Caco-2 (cell line): ENCODE data around the gene LRIG1. TPM values are rescaled to one million over a fixed set of nuclear protein-coding genes. Genes with fewer than 3 reads are reported as not detected.

Experiments used
- BruUV-seq: library from RNA; stranded (reverse); fragments of 400-500 nt; replicated peaks from 2 replicates; lab custom pipeline; 2021; lab: Mats Ljungman, UMichigan
- CTCF ChIA-PET: fragments of 300-600 bp; sonication (Branson Sonifier 250); formaldehyde crosslinking; loops from one replicate; lab custom pipeline; 2022; ENCODE audit warnings: antibody characterized with exemption; lab: Charles Lee
- POLR2A ChIA-PET: fragments of 300-600 bp; sonication (Branson Sonifier 250); formaldehyde crosslinking; loops from one replicate; lab custom pipeline; 2022; ENCODE audit warnings: antibody characterized with exemption; lab: Charles Lee
- DNase-seq, 2 experiments: peaks; one replicate each; pipeline versions ENCODE4 v3.0.0 to v3.0.0-alpha.2; 2020 to 2022
- H3K27me3 ChIP-seq: replicated peaks from 2 replicates; pipeline ENCODE4 v1.6.0; 2011; ENCODE audit warnings: low read length; ENCODE audit not compliant: control insufficient read depth, insufficient read depth
- H3K36me3 ChIP-seq: 2 replicates; pipeline ENCODE4 v1.5.1; 2011; ENCODE audit warnings: low read length; ENCODE audit not compliant: control insufficient read depth, insufficient read depth
- H3K4me1 ChIP-seq: fragments of 250-450 bp; sonication (Bioruptor Pico); 2 replicates; pipeline ENCODE4 v1.5.1; 2020; ENCODE audit warnings: mild to moderate bottlenecking
- H3K4me3 ChIP-seq: 2 replicates; pipeline ENCODE4 v1.5.1; 2011; ENCODE audit warnings: low read depth, mild to moderate bottlenecking, control low read depth, low read length
- H3K9me3 ChIP-seq: fragments of 250-450 bp; sonication (Bioruptor Pico); 2 replicates; pipeline ENCODE4 v1.5.1; 2020; ENCODE audit warnings: mild to moderate bottlenecking, moderate library complexity
- H3K27ac Mint-ChIP-seq: one replicate; pipeline ENCODE4 v1.8.0; 2022; ENCODE audit warnings: mixed read lengths; ENCODE audit not compliant: unreplicated experiment
- H3K27me3 Mint-ChIP-seq: one replicate; pipeline ENCODE4 v1.8.0; 2022; ENCODE audit warnings: mixed read lengths; ENCODE audit not compliant: insufficient read depth, unreplicated experiment
- H3K36me3 Mint-ChIP-seq: one replicate; pipeline ENCODE4 v1.8.0; 2022; ENCODE audit warnings: mild to moderate bottlenecking, mixed read lengths; ENCODE audit not compliant: insufficient read depth, unreplicated experiment
- H3K4me1 Mint-ChIP-seq: one replicate; pipeline ENCODE4 v1.8.0; 2022; ENCODE audit warnings: low read depth, mixed read lengths; ENCODE audit not compliant: unreplicated experiment
- H3K4me3 Mint-ChIP-seq: one replicate; pipeline ENCODE4 v1.8.0; 2022; ENCODE audit warnings: mild to moderate bottlenecking, moderate library complexity, mixed read lengths; ENCODE audit not compliant: unreplicated experiment
- H3K9me3 Mint-ChIP-seq: one replicate; pipeline ENCODE4 v1.8.0; 2022; ENCODE audit warnings: mixed read lengths; ENCODE audit not compliant: unreplicated experiment
- intact Hi-C: fragments of 100-400 bp; cut with micrococcal nuclease; formaldehyde crosslinking; loops from one replicate; pipeline ENCODE4 v1.10.0; 2022; ENCODE audit not compliant: unreplicated experiment
- total RNA-seq: library from RNA; stranded (reverse); gene quantifications from 2 replicates; pipeline ENCODE4 v1.2.3, GENCODE V29; 2022
- TF ChIP-seq, protein P1 (sequence below), 2 experiments: fragments of 200-600 bp in 1 of 2; IDR thresholded peaks; 1 replicate in 1 of 2; 2 replicates in 1 of 2; pipeline versions ENCODE4 v1.5.1 to v1.8.0; 2011 to 2022; ENCODE audit warnings: antibody characterized with exemption in 1 of 2, control low read depth in 1 of 2, inconsistent platforms in 1 of 2, low read depth in 1 of 2, low read length in 1 of 2, mild to moderate bottlenecking in 1 of 2, moderate library complexity in 1 of 2; ENCODE audit not compliant: insufficient read depth in 1 of 2, severe bottlenecking in 1 of 2, unreplicated experiment in 1 of 2

Gene LRIG1
- total RNA-seq, 1 experiment from 2014 or later, result 43.4 TPM

DNA sequence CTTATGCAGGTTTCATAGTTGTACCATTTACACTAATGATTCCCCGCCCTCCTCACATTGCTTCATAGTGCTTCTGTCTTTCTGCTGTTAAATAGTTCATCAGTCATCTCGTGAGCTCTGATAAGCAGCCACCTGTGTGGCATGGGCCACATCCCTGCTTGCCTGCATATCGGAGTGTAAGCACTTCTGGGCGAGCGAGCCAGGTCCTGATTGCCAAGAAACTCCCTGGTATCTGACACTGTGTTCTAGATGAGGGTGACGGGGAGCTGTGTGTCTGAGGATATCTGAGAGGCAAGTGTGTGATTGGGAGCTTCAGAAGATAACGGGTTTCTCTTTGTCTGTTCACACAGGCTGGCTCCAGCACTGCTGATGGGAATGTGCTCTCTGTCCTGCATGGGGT, 130.6 kb downstream of the LRIG1 start:
- H3K9me3 ChIP-seq, result no peaks in the 10 kb centered on the region
- TF ChIP-seq, protein P1, sequence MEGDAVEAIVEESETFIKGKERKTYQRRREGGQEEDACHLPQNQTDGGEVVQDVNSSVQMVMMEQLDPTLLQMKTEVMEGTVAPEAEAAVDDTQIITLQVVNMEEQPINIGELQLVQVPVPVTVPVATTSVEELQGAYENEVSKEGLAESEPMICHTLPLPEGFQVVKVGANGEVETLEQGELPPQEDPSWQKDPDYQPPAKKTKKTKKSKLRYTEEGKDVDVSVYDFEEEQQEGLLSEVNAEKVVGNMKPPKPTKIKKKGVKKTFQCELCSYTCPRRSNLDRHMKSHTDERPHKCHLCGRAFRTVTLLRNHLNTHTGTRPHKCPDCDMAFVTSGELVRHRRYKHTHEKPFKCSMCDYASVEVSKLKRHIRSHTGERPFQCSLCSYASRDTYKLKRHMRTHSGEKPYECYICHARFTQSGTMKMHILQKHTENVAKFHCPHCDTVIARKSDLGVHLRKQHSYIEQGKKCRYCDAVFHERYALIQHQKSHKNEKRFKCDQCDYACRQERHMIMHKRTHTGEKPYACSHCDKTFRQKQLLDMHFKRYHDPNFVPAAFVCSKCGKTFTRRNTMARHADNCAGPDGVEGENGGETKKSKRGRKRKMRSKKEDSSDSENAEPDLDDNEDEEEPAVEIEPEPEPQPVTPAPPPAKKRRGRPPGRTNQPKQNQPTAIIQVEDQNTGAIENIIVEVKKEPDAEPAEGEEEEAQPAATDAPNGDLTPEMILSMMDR (IDR thresholded peaks at IDR 0.05; ENCODE audit: insufficient read depth in 1 of 2, low read depth in 1 of 2, low read length in 1 of 2, severe bottlenecking in 1 of 2, unreplicated experiment in 1 of 2), result no peak
- DNase-seq, result no peak
- H3K36me3 Mint-ChIP-seq, result peaks cover 14% of the 10 kb centered on the region
- intact Hi-C loops, result no loop called here
- no peaks in the 10 kb centered on the region for H3K36me3 ChIP-seq
- POLR2A ChIA-PET, result no interaction called here
- no peaks in the 10 kb centered on the region for H3K27me3 Mint-ChIP-seq
- BruUV-seq, result no TSS peak
- CTCF ChIA-PET, result no interaction called here
- no peak overlapping the region for H3K4me3 Mint-ChIP-seq
- H3K4me1 ChIP-seq, result no peaks in the 10 kb centered on the region
- no peaks in the 10 kb centered on the region for H3K27me3 ChIP-seq
- no peak overlapping the region for H3K27ac Mint-ChIP-seq
- H3K4me1 Mint-ChIP-seq, result no peaks in the 10 kb centered on the region
- H3K9me3 Mint-ChIP-seq, result no peaks in the 10 kb centered on the region
- no peak overlapping the region for H3K4me3 ChIP-seq

DNA sequence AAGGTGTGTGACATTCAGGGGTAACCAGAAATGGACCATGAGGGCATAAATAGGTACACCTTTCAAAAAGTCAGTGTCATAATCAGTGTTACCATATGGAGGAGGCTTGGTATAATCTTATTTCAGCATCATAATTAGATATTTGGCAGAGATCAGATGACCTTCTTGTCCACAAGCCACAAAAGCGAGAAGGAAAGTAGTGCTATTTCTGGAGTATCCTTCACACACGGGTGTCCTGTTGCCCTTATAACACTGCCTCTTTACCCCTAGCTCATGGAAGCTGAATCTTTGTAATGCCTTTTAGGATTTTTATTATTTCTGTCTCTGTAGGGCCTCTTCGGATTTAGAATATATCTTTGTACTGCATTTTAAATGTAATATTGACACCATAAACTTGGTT, 132.8 kb downstream of the LRIG1 start:
- no TSS peak for BruUV-seq
- TF ChIP-seq, protein P1 (IDR thresholded peaks at IDR 0.05; ENCODE audit: insufficient read depth in 1 of 2, low read depth in 1 of 2, low read length in 1 of 2, severe bottlenecking in 1 of 2, unreplicated experiment in 1 of 2), result no peak
- Histone ChIP-seq H3K4me1 (no peaks in the 10 kb centered on the region), H3K4me3 (no peak overlapping the region), H3K27me3 (no peaks in the 10 kb centered on the region), H3K36me3 (no peaks in the 10 kb centered on the region), H3K9me3 (no peaks in the 10 kb centered on the region)
- Mint-ChIP-seq H3K36me3 (peaks cover 6% of the 10 kb centered on the region), H3K4me3 (no peak overlapping the region), H3K27me3 (no peaks in the 10 kb centered on the region), H3K27ac (no peak overlapping the region), H3K9me3 (no peaks in the 10 kb centered on the region), H3K4me1 (peaks cover 4% of the 10 kb centered on the region)
- ChIA-PET POLR2A (no interaction called here), CTCF (no interaction called here)
- no peak for DNase-seq
- intact Hi-C loops, result no loop called here

DNA sequence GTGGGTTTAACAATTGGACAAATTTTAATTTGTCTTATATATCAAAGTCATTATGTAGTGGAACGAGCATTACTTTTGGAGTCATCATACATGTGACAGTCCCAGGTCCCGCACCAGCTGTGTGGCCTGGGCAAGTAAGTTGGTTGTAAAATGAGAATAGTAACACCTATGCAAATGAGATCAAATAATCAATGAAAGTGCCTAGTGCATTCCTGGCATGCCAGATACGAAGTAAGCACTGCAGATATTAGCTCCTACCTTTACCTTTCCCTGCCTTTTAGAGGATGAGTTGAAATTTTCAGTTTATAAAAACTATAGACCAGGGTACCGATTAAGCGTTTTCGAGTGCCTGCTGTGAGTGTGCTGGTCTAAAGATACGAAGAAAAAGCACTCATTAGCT, 134.1 kb downstream of the LRIG1 start:
- H3K4me3 ChIP-seq, result no peak overlapping the region
- Mint-ChIP-seq H3K4me3 (no peak overlapping the region), H3K9me3 (no peaks in the 10 kb centered on the region), H3K4me1 (peaks cover 15% of the 10 kb centered on the region), H3K27me3 (no peaks in the 10 kb centered on the region), H3K36me3 (peaks cover 6% of the 10 kb centered on the region), H3K27ac (no peak overlapping the region)
- H3K4me1 ChIP-seq, result no peaks in the 10 kb centered on the region
- no peak for DNase-seq
- no peaks in the 10 kb centered on the region for H3K36me3 ChIP-seq
- ChIA-PET POLR2A (no interaction called here), CTCF (no interaction called here)
- TF ChIP-seq, protein P1 (IDR thresholded peaks at IDR 0.05; ENCODE audit: insufficient read depth in 1 of 2, low read depth in 1 of 2, low read length in 1 of 2, severe bottlenecking in 1 of 2, unreplicated experiment in 1 of 2), result no peak
- BruUV-seq, result no TSS peak
- intact Hi-C loops, result no loop called here
- no peaks in the 10 kb centered on the region for H3K27me3 ChIP-seq
- H3K9me3 ChIP-seq, result no peaks in the 10 kb centered on the region
